Endothelial cell of umbilical vein (primary cell): ENCODE measurements around the gene SORCS2.

Source experiments
- CTCF ChIP-seq, 2 donors: IDR thresholded peaks; 1 replicate in 1 of 2; 2 replicates in 1 of 2; pipeline ENCODE4 v1.5.1; 2011; ENCODE audit warnings: low read length in 2 of 2, mild to moderate bottlenecking in 2 of 2, moderate library complexity in 2 of 2, control low read depth in 1 of 2, inconsistent platforms in 1 of 2, low read depth in 1 of 2; ENCODE audit not compliant: insufficient read depth in 1 of 2; ENCODE audit errors: extremely low read depth in 1 of 2
- EZH2 ChIP-seq: IDR thresholded peaks from 2 replicates; pipeline ENCODE4 v1.6.1; 2012; ENCODE audit warnings: borderline replicate concordance, low read depth, mild to moderate bottlenecking, moderate library complexity, low read length, inconsistent platforms; ENCODE audit not compliant: severe bottlenecking
- JUN ChIP-seq: IDR thresholded peaks from 2 replicates; pipeline ENCODE4 v1.6.1; 2011; ENCODE audit warnings: borderline replicate concordance, low read depth; ENCODE audit not compliant: insufficient read length, insufficient read depth
- MAX ChIP-seq: IDR thresholded peaks from 2 replicates; pipeline ENCODE4 v1.6.1; 2011; ENCODE audit not compliant: insufficient read depth, insufficient read length
- POLR2A ChIP-seq: IDR thresholded peaks from 2 replicates; pipeline ENCODE4 v1.6.1; 2012; ENCODE audit warnings: low read depth, mild to moderate bottlenecking, control low read depth, low read length
- POLR2AphosphoS5 ChIP-seq: IDR thresholded peaks from 2 replicates; pipeline ENCODE4 v1.6.1; 2012; ENCODE audit warnings: low read depth, mild to moderate bottlenecking, control low read depth, low read length, moderate library complexity; ENCODE audit not compliant: insufficient read depth

DNA sequence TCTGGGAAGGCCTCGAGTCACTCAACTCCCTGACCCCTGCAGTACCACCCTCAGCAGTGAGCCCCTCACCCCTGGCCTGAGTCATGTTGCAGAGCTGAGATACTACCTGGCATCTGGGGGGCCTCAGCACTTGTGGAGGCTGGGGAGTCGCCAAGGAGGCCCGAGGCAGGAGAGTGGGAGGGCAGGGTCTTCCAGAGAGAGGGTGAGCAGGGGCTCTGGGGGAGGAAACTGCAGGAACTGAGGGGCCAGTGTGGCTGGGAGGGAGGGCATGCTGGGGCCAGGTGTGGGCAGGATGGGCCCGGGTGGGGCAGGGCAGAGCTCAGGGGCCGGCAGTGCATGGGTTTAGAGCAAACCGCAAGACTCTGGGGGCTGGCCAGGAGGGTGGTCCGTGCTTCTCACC is 59.7 kb downstream of the SORCS2 start:
- TF ChIP-seq CTCF (IDR thresholded peaks at IDR 0.05; ENCODE audit: extremely low read depth in 1 of 2, insufficient read depth in 1 of 2, low read depth in 1 of 2, low read length in 2 of 2) (no peak), JUN (no peak), POLR2AphosphoS5 (no peak), EZH2 (no peak), MAX (no peak), POLR2A (no peak)
